ENCODE results near the gene SDF4.

The SDF4 gene

DNA sequence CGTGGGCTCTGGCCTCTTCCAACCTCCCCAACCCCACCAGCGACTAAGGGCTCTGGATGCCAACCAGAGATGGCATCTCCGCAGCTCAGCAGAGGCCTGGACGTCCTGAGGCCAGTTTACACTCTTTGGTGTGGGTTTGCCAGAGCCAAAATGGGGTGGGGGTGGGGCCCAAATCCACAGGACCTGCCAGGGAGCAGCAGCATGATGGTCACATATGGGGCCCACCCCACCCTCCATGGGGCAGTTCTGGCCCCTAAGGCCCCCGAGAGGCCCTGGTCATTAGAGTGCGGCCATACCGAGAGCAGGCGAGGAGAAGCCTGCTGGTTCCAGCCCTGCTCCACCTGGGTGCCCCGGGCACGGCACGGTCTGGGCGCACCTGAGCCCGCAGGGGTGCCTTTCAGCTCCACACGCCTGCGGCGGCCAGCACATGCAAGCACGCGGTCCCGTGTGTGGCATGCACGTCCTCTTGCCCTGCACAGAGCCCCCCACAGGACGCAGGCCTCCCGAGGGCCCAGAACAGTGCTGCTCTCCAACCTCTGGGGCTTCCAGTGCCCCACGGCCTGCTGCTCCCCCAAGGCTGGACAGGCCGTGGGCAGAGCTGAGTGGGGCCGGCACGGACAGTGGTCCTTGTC lies 9.9 kb upstream of the SDF4 start:
- no peak for DNase-seq (ENCODE audit: low spot score)

DNA sequence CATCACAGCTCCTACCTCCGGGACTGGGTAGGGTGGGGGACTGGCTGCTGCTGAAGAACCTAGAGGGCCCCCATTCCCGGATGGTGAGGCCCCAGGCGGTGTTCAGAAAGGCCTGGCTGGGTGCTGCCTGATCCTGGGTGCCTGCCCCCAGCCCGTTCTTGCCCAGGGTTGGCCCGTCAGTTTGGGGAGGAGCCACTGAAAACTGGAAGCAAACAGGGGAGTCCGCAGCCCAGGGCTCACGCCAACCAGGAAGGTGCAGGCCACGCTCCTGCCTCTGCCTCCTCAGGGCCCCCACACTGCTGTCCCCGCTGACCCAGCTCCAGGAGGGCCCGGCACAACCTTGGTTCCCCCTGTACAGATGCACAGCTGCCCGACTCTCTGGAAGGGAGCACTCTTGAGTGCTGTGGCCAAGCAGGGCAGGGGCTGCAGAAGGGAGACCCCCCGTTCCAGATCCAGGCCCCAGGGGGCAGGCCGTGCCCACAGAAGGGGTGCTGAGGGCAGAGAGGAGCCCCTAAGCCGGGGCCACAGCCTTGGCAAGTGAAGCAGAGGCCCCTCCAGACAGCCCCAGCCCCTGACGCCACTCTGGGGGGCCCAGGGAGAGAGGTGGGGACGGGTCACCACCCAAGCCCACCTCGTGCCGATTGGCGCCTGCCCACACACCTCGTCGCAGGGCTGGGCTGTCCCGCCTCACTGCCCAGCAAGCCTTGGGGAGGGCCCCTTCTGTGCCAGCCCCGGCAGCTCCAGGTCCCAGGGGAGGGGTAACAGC lies 9.2 kb upstream of the SDF4 start:
- no peak for DNase-seq (ENCODE audit: low spot score)

DNA sequence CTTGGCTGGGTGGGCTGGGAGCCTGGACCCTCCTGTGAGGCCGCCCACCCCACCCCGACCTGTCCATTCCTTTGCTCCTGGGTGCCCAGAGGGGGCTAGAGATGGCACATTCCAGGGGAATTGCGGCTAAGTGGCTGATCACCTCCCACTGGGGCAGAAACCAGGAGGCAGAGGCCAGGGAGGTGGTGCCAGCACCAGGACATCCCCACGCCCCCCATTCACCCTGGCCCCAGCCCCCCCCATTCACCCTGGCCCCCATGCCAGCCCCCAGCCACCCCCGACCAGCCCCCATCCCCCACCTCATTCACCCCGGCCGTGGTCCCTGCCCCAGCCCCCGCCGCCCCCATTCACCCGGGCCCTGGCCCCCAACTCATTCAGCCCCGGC lies 8.5 kb upstream of the SDF4 start:
- DNase-seq (ENCODE audit: low spot score), result no peak

DNA sequence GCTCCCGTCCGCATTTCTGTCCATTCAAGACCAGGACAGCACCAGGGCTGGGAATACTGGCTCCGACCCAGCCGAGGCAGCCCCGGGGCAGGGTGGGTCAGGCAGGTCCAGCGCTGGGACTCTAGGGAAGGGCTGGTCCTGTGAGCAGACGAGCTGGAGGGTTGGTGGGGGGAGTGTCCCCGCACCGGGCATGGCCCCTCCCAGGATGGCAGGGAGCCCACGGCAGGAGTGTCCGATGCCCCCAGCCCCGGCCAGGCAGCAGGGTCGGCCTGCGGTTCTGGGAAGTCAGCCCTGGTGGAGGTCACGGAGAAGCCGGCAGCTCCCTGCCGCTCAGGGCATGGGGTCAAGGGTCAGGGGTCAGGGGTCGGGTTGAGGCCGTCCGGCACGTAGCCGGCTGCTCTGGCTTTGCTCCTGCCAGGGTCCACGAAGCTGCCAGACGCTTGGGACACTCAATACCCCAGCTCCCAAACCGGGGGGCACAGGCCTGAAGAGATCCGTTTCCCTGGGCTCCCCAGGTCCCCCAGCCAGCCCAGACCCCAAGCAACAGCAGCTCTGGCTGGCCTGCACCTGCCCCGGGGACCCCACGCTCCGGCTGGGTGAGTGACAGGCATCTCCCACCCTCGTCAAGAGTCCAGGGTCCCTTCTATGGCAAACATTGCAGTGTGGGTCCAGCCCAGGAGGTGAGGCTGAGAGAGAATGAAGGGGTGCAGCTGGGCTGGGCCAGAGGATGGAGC lies 8.0 kb upstream of the SDF4 start:
- DNase-seq (ENCODE audit: low spot score), result no peak

DNA sequence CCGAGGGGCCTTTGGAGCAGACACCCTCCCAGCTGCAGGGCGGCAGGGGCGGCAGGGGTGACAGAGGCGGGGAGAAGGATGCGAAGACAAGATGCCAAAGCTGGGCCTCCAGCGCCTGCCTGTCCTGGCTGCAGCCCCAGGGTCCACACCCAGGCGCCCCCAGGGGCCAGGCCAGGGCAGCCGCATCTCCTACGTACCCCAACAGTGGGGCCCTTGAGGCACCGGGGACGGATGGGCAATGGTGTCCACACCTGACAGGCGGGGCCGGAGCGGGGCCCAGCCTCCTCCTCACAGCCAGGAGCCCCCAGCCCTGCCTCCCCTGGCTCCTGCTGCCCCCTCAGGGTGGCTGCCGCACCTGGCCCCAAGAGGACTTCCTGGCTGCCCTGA lies 7.4 kb upstream of the SDF4 start:
- DNase-seq (ENCODE audit: low spot score), result no peak

- no peak for DNase-seq (ENCODE audit: low spot score)
Observed at GRCh38 chr1:1238702-1239178, 6.9 kb upstream of the SDF4 start.

GRCh38 chr1:1237874-1238701 lies 6.3 kb upstream of the SDF4 start:
- no peak for DNase-seq (ENCODE audit: low spot score)

GRCh38 chr1:1236945-1237873 lies 5.4 kb upstream of the SDF4 start:
- DNase-seq (ENCODE audit: low spot score), result no peak

DNA sequence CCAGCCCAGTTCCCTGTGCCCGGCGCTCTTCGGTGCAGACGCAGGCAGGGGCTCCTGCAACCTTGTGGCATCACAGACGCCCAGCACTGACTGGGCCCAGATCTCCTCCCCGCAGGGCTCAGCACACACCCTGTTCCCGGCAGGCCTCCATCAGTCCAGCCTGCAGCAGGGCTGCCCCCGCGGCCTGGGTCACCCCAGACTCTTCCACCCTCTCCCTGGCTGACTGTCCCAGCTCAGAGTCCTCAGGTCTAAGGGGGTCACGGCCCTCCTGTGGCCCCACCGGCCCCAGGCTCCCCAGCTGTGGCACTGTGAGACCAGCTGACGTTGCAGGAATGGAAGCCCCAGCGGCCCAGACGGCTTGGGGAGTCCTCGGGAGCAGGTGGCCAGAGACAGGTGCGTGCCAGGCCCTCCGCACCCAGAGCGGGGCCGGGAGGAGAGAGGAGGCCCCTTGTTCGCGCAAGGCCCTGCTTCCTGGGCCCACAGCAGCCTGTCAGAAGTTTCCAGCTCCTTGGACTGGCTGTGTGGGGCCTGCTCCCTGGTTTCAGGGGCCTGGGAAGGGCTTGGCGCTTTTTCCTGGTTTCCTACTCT lies 4.5 kb upstream of the SDF4 start:
- DNase-seq (ENCODE audit: low spot score), result no peak

- DNase-seq (ENCODE audit: low spot score), result no peak
Observed at GRCh38 chr1:1235016-1235744, 3.4 kb upstream of the SDF4 start.

DNA sequence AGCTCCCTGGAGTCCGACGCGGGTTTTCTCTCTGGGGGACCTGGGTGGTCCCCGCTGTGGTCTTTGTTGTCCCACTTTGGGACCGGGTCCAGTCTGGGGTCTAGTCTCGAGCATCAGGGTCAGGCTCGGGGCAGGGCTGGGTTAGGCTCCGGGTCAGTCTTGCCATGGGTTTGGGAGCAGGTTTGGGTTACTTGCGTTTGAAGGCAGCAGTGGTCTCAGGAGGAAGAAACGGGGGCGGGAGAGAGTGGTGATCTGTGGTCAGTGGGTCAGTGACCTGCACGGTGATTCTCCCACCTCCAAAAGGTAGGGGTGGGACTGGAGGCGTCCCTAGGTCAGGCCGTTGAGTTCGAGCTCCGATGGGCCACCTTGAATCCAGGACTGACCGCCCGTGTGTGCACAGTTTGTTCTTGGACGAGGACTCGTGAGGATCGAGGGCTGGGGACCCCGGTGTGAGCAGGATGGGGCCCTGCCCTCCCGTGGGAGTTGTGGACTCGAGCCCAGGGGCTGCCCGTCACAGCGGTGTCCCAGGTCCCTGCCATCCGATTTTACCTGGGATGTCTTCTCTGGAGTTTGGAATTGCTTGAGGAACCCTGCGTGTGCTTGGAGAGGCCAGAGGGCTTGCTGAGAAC lies 2.5 kb upstream of the SDF4 start:
- no peak for DNase-seq (ENCODE audit: low spot score)

GRCh38 chr1:1233567-1233892 lies 1.7 kb upstream of the SDF4 start:
- DNase-seq (ENCODE audit: low spot score), result no peak

DNA sequence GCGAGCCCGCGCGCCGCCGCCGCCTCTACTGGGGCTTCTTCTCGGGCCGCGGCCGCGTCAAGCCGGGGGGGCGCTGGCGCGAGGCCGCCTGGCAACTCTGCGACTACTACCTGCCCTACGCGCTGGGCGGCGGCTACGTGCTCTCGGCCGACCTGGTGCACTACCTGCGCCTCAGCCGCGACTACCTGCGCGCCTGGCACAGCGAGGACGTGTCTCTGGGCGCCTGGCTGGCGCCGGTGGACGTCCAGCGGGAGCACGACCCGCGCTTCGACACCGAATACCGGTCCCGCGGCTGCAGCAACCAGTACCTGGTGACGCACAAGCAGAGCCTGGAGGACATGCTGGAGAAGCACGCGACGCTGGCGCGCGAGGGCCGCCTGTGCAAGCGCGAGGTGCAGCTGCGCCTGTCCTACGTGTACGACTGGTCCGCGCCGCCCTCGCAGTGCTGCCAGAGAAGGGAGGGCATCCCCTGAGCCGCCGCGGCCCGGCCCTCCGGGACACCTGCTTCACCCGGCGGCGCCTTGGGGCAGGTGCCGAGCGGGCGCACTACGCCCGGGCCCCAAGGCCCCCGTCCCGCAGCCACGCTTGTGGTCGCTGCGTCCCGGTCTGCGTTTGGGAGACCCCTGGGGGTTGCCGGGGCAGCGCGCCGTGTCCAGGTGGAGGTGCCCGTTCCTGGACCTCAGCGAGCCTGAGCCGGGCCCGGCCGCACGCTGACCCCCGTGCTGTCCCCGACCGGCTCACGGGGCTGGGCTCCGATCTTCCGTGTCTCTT lies 1.2 kb upstream of the SDF4 start:
- DNase-seq (ENCODE audit: low spot score), result no peak

GRCh38 chr1:1232208-1232795 lies 501 bp upstream of the SDF4 start, which contains the start of gene B3GALT6:
Gene B3GALT6 (plus strand): TSS chr1:1232237. CDS start chr1:1232279, 42 bp downstream.
- no peak for DNase-seq (ENCODE audit: low spot score)

DNA sequence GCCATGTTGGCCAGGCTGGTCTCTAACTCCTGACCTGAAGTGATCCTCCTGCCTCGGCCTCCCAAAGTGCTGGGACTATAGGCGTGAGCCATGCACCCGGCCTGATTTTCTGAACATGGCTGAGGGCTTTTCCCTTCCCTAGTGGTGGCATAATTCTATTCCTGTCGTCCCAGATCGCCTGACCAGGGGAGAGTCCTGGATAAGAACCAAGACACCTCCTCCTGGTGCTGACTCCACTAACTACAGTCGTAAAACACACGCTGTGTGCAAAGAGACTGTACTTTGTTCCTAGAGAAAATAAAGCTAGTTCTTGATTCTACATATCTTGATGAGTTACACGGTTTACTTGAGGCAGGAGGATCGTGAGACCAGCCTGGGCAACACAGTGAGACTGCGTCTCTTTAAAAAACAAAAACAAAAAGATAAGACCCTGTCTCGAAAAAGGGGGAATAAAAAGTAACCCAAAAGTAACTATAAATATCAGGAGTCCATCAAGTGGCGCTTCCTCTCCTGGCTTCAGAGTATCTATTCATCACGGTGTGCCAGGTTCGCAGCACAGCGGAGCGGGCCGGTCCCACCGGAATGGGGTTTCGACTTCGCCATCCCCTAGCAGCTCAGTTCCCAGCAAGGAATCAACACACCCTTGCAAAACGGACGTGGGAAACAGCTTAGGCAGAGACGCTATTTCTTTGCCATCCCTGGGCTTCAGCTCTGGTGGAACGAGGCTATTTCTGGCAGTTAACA lies 973 bp downstream of the SDF4 start:
- peak; percentile 58 for DNase-seq (ENCODE audit: low spot score)

GRCh38 chr1:1229770-1230169 lies 2.0 kb downstream of the SDF4 start:
- no peak for DNase-seq (ENCODE audit: low spot score)

DNA sequence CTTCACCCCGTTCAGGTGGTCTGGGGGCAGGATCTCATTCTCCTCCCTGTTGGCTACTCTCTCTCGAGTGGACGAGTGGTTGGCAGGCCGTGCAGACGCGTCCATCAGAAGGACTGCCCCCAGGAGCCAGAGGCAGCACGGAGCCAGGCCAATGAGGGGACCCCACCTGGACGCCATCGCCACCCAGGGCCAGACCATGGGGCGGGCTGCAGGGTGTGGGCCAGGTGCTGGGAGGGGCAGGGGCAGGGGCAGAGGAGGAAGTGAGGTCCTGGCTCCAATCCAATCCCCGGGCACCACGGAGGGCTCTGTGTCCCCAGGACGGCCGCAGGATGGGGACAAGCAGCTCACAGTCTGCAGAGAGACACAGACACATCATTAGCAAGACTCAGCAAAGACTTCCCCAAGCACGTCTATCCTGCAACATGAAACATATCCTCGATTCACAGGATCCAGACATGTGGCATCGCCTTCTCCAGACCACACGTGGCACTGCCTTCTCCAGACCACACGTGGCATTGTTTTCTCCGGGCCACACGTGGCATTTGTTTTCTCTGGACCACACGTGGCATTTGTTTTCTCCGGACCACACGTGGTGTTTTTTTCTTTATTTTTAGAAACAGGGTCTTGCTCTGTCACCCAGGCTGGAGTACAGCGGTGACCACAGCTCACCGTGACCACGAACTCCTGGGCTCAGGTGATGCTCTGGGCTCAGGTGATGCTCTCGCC lies 3.0 kb downstream of the SDF4 start:
- no peak for DNase-seq (ENCODE audit: low spot score)

All from kidney capillary endothelial cell (primary cell).